OCI-LY7 (cell line): ENCODE measurements around the gene PHLDA3. TPM values are rescaled to one million over a fixed set of nuclear protein-coding genes. Genes with fewer than 3 reads are reported as not detected.

Experiments used
- BruUV-seq: library from RNA; stranded (reverse); fragments of 400-500 nt; replicated peaks from 2 replicates; lab custom pipeline; 2021; lab: Mats Ljungman, UMichigan
- CTCF ChIA-PET: fragments of 300-600 bp; sonication (Branson Sonifier 250); formaldehyde crosslinking; loops from one replicate; lab custom pipeline; 2022; ENCODE audit warnings: antibody characterized with exemption; ENCODE audit not compliant: unreplicated experiment; lab: Charles Lee
- POLR2A ChIA-PET: fragments of 300-600 bp; sonication (Branson Sonifier 250); formaldehyde crosslinking; loops from one replicate; lab custom pipeline; 2022; ENCODE audit warnings: antibody characterized with exemption; lab: Charles Lee
- DNase-seq: peaks from one replicate; pipeline ENCODE4 v3.0.0-alpha.2; 2015; ENCODE audit warnings: low spot score
- H2AFZ ChIP-seq: fragments of 200-600 bp; sonication (generic), shearing (Covaris generic); 2 replicates; pipeline ENCODE4 v1.6.1; 2014; ENCODE audit warnings: mild to moderate bottlenecking, antibody characterized with exemption, low read length, moderate library complexity
- H3K27ac ChIP-seq: fragments of 200-600 bp; sonication (generic); 2 replicates; pipeline ENCODE4 v1.5.1; 2014; ENCODE audit warnings: mixed run types, low read depth, mild to moderate bottlenecking, moderate library complexity, low read length, inconsistent platforms; ENCODE audit not compliant: poor library complexity, severe bottlenecking
- H3K36me3 ChIP-seq: fragments of 200-600 bp; sonication (generic); 2 replicates; pipeline ENCODE4 v1.6.1; 2014; ENCODE audit warnings: mild to moderate bottlenecking, antibody characterized with exemption, low read length, moderate library complexity, mixed read lengths; ENCODE audit not compliant: insufficient read depth
- H3K4me1 ChIP-seq: fragments of 200-600 bp; sonication (generic); 2 replicates; pipeline ENCODE4 v1.5.1; 2014; ENCODE audit warnings: mild to moderate bottlenecking, low read length; ENCODE audit not compliant: insufficient read depth, poor library complexity, severe bottlenecking
- H3K4me2 ChIP-seq: fragments of 200-600 bp; sonication (generic); 2 replicates; pipeline ENCODE4 v1.6.1; 2014; ENCODE audit warnings: mild to moderate bottlenecking, low read length
- H3K4me3 ChIP-seq: fragments of 200-600 bp; sonication (generic); 2 replicates; pipeline ENCODE4 v1.5.1; 2014; ENCODE audit warnings: mild to moderate bottlenecking, low read depth, low read length; ENCODE audit not compliant: poor library complexity, severe bottlenecking
- H3K79me2 ChIP-seq: fragments of 200-600 bp; sonication (generic); 2 replicates; pipeline ENCODE4 v1.6.1; 2016; ENCODE audit warnings: low read depth, mild to moderate bottlenecking, low read length, moderate library complexity, mixed read lengths; ENCODE audit not compliant: insufficient read depth
- H3K9me2 ChIP-seq: fragments of 200-600 bp; sonication (generic); 2 replicates; pipeline ENCODE4 v1.6.1; 2016; ENCODE audit warnings: mild to moderate bottlenecking, low read length, mixed read lengths; ENCODE audit not compliant: insufficient read depth
- H3K9me3 ChIP-seq: fragments of 200-600 bp; sonication (generic); 2 replicates; pipeline ENCODE4 v1.6.1; 2014; ENCODE audit warnings: mild to moderate bottlenecking, mixed run types, low read length, mixed read lengths
- H4K20me1 ChIP-seq: fragments of 200-600 bp; sonication (generic); 2 replicates; pipeline ENCODE4 v1.6.1; 2014; ENCODE audit warnings: mild to moderate bottlenecking, antibody characterized with exemption, low read length, moderate library complexity, mixed read lengths; ENCODE audit not compliant: insufficient read depth
- CTCF ChIP-seq: fragments of 200-600 bp; sonication (generic); conservative IDR thresholded peaks from 2 replicates; pipeline ENCODE4 v1.5.1; 2014; ENCODE audit warnings: mild to moderate bottlenecking, antibody characterized with exemption, low read length, moderate library complexity, mixed read lengths
- EZH2phosphoT487 ChIP-seq: fragments of 200-600 bp; sonication (generic); IDR thresholded peaks from 2 replicates; pipeline ENCODE4 v1.6.1; 2018; ENCODE audit warnings: low read depth, borderline replicate concordance, mild to moderate bottlenecking, mixed run types, antibody characterized with exemption, low read length, moderate library complexity, mixed read lengths
- intact Hi-C: fragments of 100-400 bp; cut with micrococcal nuclease; formaldehyde crosslinking; loops from one replicate; pipeline ENCODE4 v1.10.0; 2022; ENCODE audit not compliant: unreplicated experiment
- total RNA-seq, 2 experiments: library from RNA; depleted of rRNA in 1 of 2; stranded (reverse); fragments of >200 nt in 1 of 2; shearing (Covaris generic) in 1 of 2; gene quantifications; 2 replicates each; pipeline ENCODE4 v1.2.3, GENCODE V29; 2014 to 2022

Gene PHLDA3
- total RNA-seq, 2 experiments from 2014 or later, result not detected

DNA sequence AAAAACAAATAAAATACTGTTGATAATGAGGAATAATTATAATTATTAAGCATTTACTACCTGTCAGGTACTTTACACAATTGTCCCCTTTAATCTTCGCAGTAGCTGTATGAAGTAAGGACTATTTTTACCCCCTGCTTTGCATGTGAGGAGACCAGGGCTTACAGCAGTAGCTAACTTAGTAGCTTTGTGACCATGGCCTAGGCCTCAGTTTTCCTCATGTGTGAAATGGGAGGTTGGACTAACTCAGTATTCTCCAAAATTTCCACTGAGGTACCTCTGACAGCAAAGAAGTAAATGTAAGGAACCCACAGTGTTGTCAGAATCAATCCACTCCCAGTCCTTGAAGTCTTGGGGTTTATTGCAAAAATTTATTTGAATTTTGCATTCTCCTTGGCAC, 41.7 kb upstream of the PHLDA3 start:
- H3K4me1 ChIP-seq, result peaks cover 68% of the 10 kb centered on the region
- intact Hi-C loops, result no loop called here
- peak; percentile 13 for DNase-seq
- no peaks in the 10 kb centered on the region for H3K9me3 ChIP-seq
- H3K36me3 ChIP-seq, result no peaks in the 10 kb centered on the region
- peak overlapping the region; percentile 46 for H3K4me3 ChIP-seq
- H3K4me2 ChIP-seq, result peak overlapping the region; percentile 79
- H3K27ac ChIP-seq, result peak overlapping the region; percentile 21
- ChIA-PET POLR2A (interaction anchor here (1.1 to 4.4 kb wide), 6 partner anchors 8 to 93 kb away, joined by 3 to 39 read pairs (median 8); no protein-coding TSS in a partner anchor), CTCF (interaction anchor here (0.5 to 6.1 kb wide), 2 partner anchors 30 to 372 kb away, joined by 3 to 82 read pairs; no protein-coding TSS in a partner anchor)
- no peaks in the 10 kb centered on the region for H3K9me2 ChIP-seq
- TF ChIP-seq CTCF, result no peak
- no peak for TF ChIP-seq EZH2phosphoT487
- peaks cover 8% of the 10 kb centered on the region; the same call in 1 of the 2 replicates for H3K79me2 ChIP-seq
- no peak overlapping the region; the same call in 1 of the 2 replicates for H2AFZ ChIP-seq
- no TSS peak for BruUV-seq
- no peaks in the 10 kb centered on the region for H4K20me1 ChIP-seq

GRCh38 chr1:201509601-201510374, 40.8 kb upstream of the PHLDA3 start:
- no peak for TF ChIP-seq CTCF
- TF ChIP-seq EZH2phosphoT487, result no peak
- H3K9me2 ChIP-seq, result no peaks in the 10 kb centered on the region
- BruUV-seq, result no TSS peak
- POLR2A ChIA-PET, result interaction anchor here (1.0 to 4.4 kb wide), 5 partner anchors 7 to 28 kb away, joined by 3 to 39 read pairs (median 8); no protein-coding TSS in a partner anchor
- no peak overlapping the region for H2AFZ ChIP-seq
- peak overlapping the region; percentile 32 for H3K27ac ChIP-seq
- peak; percentile 15 for DNase-seq
- CTCF ChIA-PET, result interaction anchor here (6.1 kb wide), 1 partner anchor 29 kb away, joined by 82 read pairs; no protein-coding TSS in a partner anchor
- H3K4me1 ChIP-seq, result peaks cover 78% of the 10 kb centered on the region
- no peaks in the 10 kb centered on the region for H3K36me3 ChIP-seq
- no peaks in the 10 kb centered on the region for H3K9me3 ChIP-seq
- peaks cover 15% of the 10 kb centered on the region; the same call in 1 of the 2 replicates for H3K79me2 ChIP-seq
- intact Hi-C loops, result loop anchor here (5.0 kb wide), 1 partner anchor 487 kb away; the partner anchor contains the start of gene KIF21B
- peak overlapping the region; percentile 79 for H3K4me2 ChIP-seq
- no peaks in the 10 kb centered on the region for H4K20me1 ChIP-seq
- no peak overlapping the region for H3K4me3 ChIP-seq
